GM18517 (cell line): ENCODE measurements around the gene ARMC10.
"Not testable (repeated sequence)": the region's sequence is repeated elsewhere in the genome, so short reads cannot be mapped to it uniquely, and the experiment has no call there.

ENCODE experiments used
- ATAC-seq: cut with Tn5 transposase; IDR thresholded peaks from one replicate; pipeline ENCODE4 v1.9.1; 2021; ENCODE audit warnings: mild to moderate bottlenecking, moderate library complexity; ENCODE audit not compliant: unreplicated experiment

The ARMC10 gene

GRCh38 chr7:103074519-103075336 lies at the start of gene ARMC10, which contains the start of gene FBXL13:
TSS of gene ARMC10 (plus strand) at chr7:103075140. CDS start at chr7:103075273, 133 bp downstream.
TSS of gene FBXL13 (minus strand) at chr7:103074796.
- ATAC-seq = peak; percentile 92

- no peak for ATAC-seq
Measured at GRCh38 chr7:103025341-103025740, 49.6 kb upstream of the ARMC10 start.

GRCh38 chr7:103031024-103031423 lies 43.9 kb upstream of the ARMC10 start:
- no peak for ATAC-seq

- ATAC-seq = no peak
Measured at GRCh38 chr7:103031781-103032180, 43.2 kb upstream of the ARMC10 start.

GRCh38 chr7:103034318-103034717 lies 40.6 kb upstream of the ARMC10 start:
- ATAC-seq = not testable (repeated sequence)

- no peak for ATAC-seq
Measured at GRCh38 chr7:103037476-103037822, 37.5 kb upstream of the ARMC10 start.

- ATAC-seq = not testable (repeated sequence)
Measured at GRCh38 chr7:103037823-103038739, 36.9 kb upstream of the ARMC10 start.

GRCh38 chr7:103041815-103042214 lies 33.1 kb upstream of the ARMC10 start:
- not testable (repeated sequence) for ATAC-seq

GRCh38 chr7:103048833-103049232 lies 26.1 kb upstream of the ARMC10 start:
- no peak for ATAC-seq

GRCh38 chr7:103051519-103051918 lies 23.4 kb upstream of the ARMC10 start:
- no peak for ATAC-seq

- not testable (repeated sequence) for ATAC-seq
Measured at GRCh38 chr7:103056006-103056405, 18.9 kb upstream of the ARMC10 start.

- ATAC-seq = no peak
Measured at GRCh38 chr7:103058122-103058521, 16.8 kb upstream of the ARMC10 start.

GRCh38 chr7:103059471-103059870 lies 15.5 kb upstream of the ARMC10 start:
- no peak for ATAC-seq

- ATAC-seq = no peak
Measured at GRCh38 chr7:103063895-103064294, 11.0 kb upstream of the ARMC10 start.

- no peak for ATAC-seq
Measured at GRCh38 chr7:103065667-103066066, 9.3 kb upstream of the ARMC10 start.

GRCh38 chr7:103068414-103069403 lies 6.2 kb upstream of the ARMC10 start:
- no peak for ATAC-seq

GRCh38 chr7:103071000-103071399 lies 3.9 kb upstream of the ARMC10 start:
- no peak for ATAC-seq

- no peak for ATAC-seq
Measured at GRCh38 chr7:103073989-103074518, 886 bp upstream of the ARMC10 start.

GRCh38 chr7:103075337-103075918 lies 488 bp downstream of the ARMC10 start:
- ATAC-seq = peak; percentile 50

- no peak for ATAC-seq
Measured at GRCh38 chr7:103076764-103077163, 1.8 kb downstream of the ARMC10 start.
